HG02840 (cell line): ENCODE data around the gene TMEM170B.
"Not testable (repeated sequence)": the region's sequence is repeated elsewhere in the genome, so short reads cannot be mapped to it uniquely, and the experiment has no call there.

Experiments
- ATAC-seq: cut with Tn5 transposase; IDR thresholded peaks from one replicate; pipeline ENCODE4 v1.9.1; 2021; ENCODE audit warnings: mild to moderate bottlenecking, moderate library complexity, moderate number of reproducible peaks; ENCODE audit not compliant: unreplicated experiment, low FRiP score

Gene TMEM170B

DNA sequence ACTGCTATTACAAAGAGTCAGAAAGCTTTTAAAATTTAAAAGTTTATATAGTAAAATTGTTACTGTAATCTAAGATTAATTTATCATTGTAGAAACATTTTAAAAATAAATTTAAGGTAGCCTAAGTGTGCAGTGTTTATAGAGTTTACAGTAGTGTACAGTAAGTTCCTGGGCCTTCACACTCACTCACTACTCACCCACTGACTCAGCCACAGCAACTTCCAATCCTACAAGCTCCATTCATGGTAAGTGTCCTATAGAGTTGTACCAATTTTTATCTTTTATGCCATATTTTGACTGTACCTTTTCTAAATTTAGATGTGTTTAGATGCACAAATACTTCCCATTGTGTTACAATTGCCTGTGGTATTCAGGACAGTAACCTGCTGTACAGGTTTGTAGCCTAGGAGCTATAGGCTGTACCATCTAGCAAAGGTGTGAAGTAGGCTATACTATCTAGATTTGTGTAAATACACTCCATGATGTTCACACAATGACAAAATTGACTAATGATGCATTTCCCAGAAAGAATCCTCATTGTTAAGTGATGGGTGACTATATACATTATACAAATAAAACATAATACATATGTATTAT, 10.2 kb upstream of the TMEM170B start:
- ATAC-seq = no peak

GRCh38 chr6:11528996-11529395, 8.6 kb upstream of the TMEM170B start:
- ATAC-seq = no peak

GRCh38 chr6:11532097-11532496, 5.5 kb upstream of the TMEM170B start:
- no peak for ATAC-seq

DNA sequence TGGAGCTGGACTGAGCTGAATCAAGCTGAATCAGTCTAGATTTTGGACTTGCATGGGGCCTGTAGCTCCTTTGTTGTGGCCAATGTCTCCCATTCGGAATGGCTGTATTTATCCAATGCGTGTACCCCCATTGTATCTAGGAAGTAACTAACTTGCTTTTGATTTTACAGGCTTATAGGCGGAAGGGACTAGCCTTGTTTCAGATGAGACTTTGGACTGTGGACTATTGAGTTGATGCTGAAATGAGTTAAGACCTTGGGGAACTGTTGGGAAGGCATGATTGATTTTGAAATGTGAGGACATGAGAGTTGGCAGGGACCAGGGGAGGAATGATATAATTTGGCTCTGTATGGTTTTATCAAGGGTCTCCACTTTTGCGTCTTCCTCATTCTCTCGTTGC, 3.0 kb upstream of the TMEM170B start:
- ATAC-seq = no peak

- no peak for ATAC-seq
These were observed 1.7 kb upstream of the TMEM170B start for GRCh38 chr6:11535801-11536230.

- no peak for ATAC-seq
These were observed 754 bp upstream of the TMEM170B start for GRCh38 chr6:11536795-11537194.

GRCh38 chr6:11538052-11538818, 686 bp downstream of the TMEM170B start:
- peak; percentile 7 for ATAC-seq

GRCh38 chr6:11538819-11539468, 1.4 kb downstream of the TMEM170B start:
- no peak for ATAC-seq

DNA sequence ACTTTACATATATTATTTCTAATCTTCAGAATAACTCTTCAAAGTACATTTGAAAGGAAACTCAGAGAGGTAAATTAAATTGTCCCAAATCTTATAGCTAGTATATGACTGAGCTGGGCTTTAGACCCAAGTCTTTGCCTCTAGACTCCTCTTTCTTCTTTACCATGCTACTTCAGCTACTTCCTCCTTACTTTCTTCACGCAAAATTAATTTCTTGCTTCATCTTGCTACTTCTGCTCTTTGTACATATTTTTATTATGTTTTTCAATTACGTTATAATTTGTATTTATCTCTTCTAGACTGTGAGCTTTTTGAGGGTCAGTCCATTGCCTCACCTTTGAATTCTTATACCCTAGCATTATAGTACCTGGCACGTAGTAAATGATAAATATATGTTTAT, 5.3 kb downstream of the TMEM170B start:
- ATAC-seq = no peak

DNA sequence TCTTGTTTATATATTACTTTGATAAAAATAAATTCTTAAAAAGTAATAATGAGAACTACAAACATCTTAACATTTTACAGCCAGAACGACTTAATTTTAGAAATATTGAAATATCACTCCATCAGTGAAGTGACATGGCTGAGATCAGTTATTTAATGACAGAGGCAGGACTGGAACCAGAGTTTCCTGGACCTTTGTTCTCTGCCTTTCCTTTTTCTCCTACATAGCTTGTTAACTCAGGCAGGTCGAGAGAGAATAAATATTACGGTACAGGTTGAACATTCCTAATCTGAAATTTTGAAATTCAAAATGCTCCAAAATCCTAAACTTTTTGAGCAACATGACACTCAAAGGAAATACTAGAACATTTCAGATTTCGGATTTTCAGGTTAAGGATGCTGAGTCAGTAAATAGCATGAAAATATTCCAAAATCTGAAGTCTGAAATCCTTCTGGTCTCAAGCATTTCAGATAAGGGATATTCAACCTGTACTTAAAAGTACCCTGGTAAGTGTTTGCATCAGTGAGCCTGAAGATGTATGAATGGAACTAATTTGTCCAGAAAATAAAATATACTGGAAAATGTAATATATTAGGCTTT, 6.5 kb downstream of the TMEM170B start:
- ATAC-seq = no peak

DNA sequence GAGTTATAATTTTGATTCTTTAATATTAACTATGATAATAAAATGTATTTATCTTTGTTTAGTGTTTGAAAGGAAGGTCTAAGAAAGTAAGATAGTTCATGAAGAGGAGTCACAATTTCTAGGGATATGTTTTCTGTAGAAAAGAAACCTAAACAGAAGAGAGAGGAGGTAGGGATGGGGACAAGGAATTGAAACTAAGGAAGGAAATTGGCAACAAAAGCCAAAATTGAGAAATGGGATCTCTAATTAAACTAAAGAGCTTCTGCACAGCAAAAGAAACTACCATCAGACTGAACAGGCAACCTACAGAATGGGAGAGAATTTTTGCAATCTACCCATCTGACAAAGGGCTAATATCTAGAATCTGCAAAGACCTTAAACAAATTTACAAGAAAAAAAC, 10.3 kb downstream of the TMEM170B start:
- ATAC-seq = not testable (repeated sequence)

- not testable (repeated sequence) for ATAC-seq
These were observed 11.0 kb downstream of the TMEM170B start for GRCh38 chr6:11548578-11548977.

- no peak for ATAC-seq
These were observed 13.5 kb downstream of the TMEM170B start for GRCh38 chr6:11551053-11551452.

DNA sequence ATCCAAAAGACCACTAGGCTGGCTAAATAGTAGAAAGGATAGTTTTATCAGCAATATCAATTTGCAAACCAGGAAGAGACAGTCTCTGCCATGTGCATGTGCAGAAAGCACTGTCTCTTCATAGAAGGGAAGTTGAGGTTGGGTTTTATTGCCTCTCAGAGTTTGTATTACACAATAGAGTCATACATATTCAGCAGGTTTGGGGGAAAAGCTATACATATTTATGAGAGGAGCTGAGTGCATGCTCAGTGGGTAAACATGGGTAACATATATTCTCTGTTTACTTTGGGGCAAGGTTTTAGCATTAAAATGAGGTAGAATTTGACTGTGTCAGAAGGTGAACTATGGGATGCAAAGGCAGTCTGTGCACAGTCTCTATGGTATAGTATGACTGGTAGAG, 14.9 kb downstream of the TMEM170B start:
- ATAC-seq = no peak

DNA sequence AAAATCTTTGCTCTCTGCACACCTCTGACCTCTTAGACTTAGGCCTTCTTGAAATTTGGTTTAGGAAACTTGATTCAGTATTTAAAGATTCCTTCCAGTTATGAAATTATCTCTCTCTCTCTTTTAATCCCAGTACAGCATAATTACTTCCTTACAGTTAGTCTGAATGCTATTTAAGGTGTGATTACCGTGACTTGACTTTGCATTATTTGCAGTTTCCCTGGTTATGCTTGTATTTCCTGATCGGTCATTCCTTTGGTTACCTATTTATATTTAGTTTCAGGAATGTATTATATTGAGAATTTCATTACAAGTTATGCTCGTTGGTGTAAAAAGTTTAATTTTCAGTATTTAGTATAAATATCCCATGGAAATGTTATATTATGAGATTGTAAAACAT, 16.3 kb downstream of the TMEM170B start:
- no peak for ATAC-seq

DNA sequence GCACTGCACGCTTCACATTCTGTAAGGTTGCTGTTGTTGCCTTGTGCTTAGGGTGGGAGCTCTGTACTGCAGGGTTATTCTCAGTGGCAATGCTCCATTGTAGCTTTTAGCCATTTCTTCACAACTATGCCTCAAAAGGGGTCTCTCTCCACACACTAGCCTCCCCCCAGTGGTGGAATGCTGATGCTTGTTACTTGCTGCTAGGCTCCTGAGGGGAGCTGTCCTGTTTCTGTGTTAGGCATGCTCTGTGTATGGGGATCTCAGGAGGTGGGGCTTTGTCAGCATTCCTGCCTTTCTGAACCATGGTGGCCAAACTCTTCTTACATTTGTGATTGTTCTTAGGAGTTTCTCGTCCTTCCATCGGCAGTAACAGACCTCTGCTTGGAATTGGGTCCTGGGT, 18.8 kb downstream of the TMEM170B start:
- no peak for ATAC-seq

GRCh38 chr6:11563793-11564192, 26.2 kb downstream of the TMEM170B start:
- no peak for ATAC-seq

GRCh38 chr6:11566609-11567008, 29.1 kb downstream of the TMEM170B start:
- ATAC-seq = no peak

DNA sequence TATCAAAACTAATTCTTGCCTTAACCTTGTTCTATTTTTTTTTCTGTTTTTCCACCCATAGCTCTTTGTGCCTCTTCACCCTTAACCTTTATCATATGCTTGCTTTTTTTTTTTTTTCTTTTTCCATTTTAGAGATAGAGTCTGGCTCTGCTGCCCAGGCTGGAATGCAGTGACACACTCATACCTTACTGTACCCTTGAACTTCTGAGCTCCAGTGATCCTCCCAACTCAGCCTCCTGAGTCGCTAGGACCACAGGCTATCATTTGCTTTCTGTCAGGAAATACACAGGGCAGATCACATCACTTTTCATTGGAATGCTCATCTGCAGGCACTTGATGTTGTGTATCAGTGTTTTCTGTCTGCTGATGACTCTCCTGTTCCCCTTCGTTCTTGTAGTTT, 33.5 kb downstream of the TMEM170B start:
- ATAC-seq = no peak

- peak; percentile 86 for ATAC-seq
These were observed 38.0 kb downstream of the TMEM170B start for GRCh38 chr6:11575408-11576033.
